ENCODE measurements around the gene HSPA14.

The HSPA14 gene

DNA sequence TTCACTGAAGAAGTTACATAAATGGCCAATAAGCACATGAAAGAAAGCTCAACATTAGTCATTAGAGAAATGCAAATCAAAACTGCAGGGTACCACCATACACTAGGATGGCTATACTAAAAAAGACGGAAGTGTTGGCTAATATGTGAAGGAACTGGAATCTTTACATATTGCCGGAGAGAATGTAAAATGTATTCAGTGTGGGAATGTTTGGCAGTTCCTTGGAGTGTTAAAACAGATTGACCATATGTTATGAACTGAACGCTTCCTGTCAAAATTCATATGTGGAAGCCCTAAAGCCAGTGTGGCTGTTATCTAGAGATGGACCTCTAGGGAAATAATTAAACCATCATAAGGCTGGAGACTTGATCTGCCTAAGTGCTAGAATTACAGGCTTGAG is 73.7 kb downstream of the HSPA14 start:
- Histone ChIP-seq H3F3A (ENCODE audit: control insufficient read depth, insufficient read depth) (peaks cover 19% of the 10 kb centered on the region), H3K36me3 (ENCODE audit: control insufficient read depth, low read length) (peaks cover 99% of the 10 kb centered on the region), H3K9me2 (replicated peaks; ENCODE audit: control insufficient read depth, low read length) (no peaks in the 10 kb centered on the region), H3K27me3 (ENCODE audit: control insufficient read depth, low read length) (no peaks in the 10 kb centered on the region), H3K4me1 (ENCODE audit: control insufficient read depth, low read length) (no peaks in the 10 kb centered on the region), H3K4me3 (ENCODE audit: low read length) (no peak overlapping the region), H4K20me1 (ENCODE audit: control insufficient read depth, insufficient read depth, low read depth, low read length) (no peaks in the 10 kb centered on the region; the same call in 1 of the 2 replicates), H3K79me2 (ENCODE audit: control insufficient read depth, low read length) (peaks cover 59% of the 10 kb centered on the region), H3K9me3 (ENCODE audit: control insufficient read depth, insufficient read depth, low read length) (no peaks in the 10 kb centered on the region), H3K27ac (ENCODE audit: low read depth, low read length) (no peak overlapping the region), H3K4me2 (ENCODE audit: low read length) (no peak overlapping the region)
- TF ChIP-seq, protein P1, sequence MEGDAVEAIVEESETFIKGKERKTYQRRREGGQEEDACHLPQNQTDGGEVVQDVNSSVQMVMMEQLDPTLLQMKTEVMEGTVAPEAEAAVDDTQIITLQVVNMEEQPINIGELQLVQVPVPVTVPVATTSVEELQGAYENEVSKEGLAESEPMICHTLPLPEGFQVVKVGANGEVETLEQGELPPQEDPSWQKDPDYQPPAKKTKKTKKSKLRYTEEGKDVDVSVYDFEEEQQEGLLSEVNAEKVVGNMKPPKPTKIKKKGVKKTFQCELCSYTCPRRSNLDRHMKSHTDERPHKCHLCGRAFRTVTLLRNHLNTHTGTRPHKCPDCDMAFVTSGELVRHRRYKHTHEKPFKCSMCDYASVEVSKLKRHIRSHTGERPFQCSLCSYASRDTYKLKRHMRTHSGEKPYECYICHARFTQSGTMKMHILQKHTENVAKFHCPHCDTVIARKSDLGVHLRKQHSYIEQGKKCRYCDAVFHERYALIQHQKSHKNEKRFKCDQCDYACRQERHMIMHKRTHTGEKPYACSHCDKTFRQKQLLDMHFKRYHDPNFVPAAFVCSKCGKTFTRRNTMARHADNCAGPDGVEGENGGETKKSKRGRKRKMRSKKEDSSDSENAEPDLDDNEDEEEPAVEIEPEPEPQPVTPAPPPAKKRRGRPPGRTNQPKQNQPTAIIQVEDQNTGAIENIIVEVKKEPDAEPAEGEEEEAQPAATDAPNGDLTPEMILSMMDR (IDR thresholded peaks at IDR 0.05; ENCODE audit: low read depth, low read length, poor library complexity, severe bottlenecking): no peak
- no peak for TF ChIP-seq EZH2phosphoT487 (IDR thresholded peaks at IDR 0.05; ENCODE audit: borderline replicate concordance, low read length)

- Histone ChIP-seq H3K4me2 (ENCODE audit: low read length) (no peak overlapping the region), H3K9me2 (replicated peaks; ENCODE audit: control insufficient read depth, low read length) (no peaks in the 10 kb centered on the region), H3K79me2 (ENCODE audit: control insufficient read depth, low read length) (peaks cover 40% of the 10 kb centered on the region), H4K20me1 (ENCODE audit: control insufficient read depth, insufficient read depth, low read depth, low read length) (no peaks in the 10 kb centered on the region), H3K9me3 (ENCODE audit: control insufficient read depth, insufficient read depth, low read length) (peaks cover 19% of the 10 kb centered on the region; the same call in 1 of the 2 replicates), H3K27ac (ENCODE audit: low read depth, low read length) (no peak overlapping the region), H3K27me3 (ENCODE audit: control insufficient read depth, low read length) (no peaks in the 10 kb centered on the region), H3F3A (ENCODE audit: control insufficient read depth, insufficient read depth) (peaks cover 17% of the 10 kb centered on the region), H3K4me1 (ENCODE audit: control insufficient read depth, low read length) (no peaks in the 10 kb centered on the region), H3K4me3 (ENCODE audit: low read length) (no peak overlapping the region), H3K36me3 (ENCODE audit: control insufficient read depth, low read length) (peaks cover 100% of the 10 kb centered on the region)
- TF ChIP-seq, protein P1 (IDR thresholded peaks at IDR 0.05; ENCODE audit: low read depth, low read length, poor library complexity, severe bottlenecking): no peak
- TF ChIP-seq EZH2phosphoT487 (IDR thresholded peaks at IDR 0.05; ENCODE audit: borderline replicate concordance, low read length): no peak
These were observed 78.5 kb downstream of the HSPA14 start for GRCh38 chr10:14916600-14916999.

- no peaks in the 10 kb centered on the region for H3K9me2 ChIP-seq (replicated peaks; ENCODE audit: control insufficient read depth, low read length)
- no peaks in the 10 kb centered on the region for H3K27me3 ChIP-seq (ENCODE audit: control insufficient read depth, low read length)
- no peak overlapping the region for H3K4me3 ChIP-seq (ENCODE audit: low read length)
- peaks cover 14% of the 10 kb centered on the region for H3F3A ChIP-seq (ENCODE audit: control insufficient read depth, insufficient read depth)
- no peak overlapping the region for H3K27ac ChIP-seq (ENCODE audit: low read depth, low read length)
- H3K36me3 ChIP-seq (ENCODE audit: control insufficient read depth, low read length): peaks cover 100% of the 10 kb centered on the region
- H3K4me1 ChIP-seq (ENCODE audit: control insufficient read depth, low read length): no peaks in the 10 kb centered on the region
- peaks cover 38% of the 10 kb centered on the region for H3K79me2 ChIP-seq (ENCODE audit: control insufficient read depth, low read length)
- no peak for TF ChIP-seq EZH2phosphoT487 (IDR thresholded peaks at IDR 0.05; ENCODE audit: borderline replicate concordance, low read length)
- TF ChIP-seq, protein P1 (IDR thresholded peaks at IDR 0.05; ENCODE audit: low read depth, low read length, poor library complexity, severe bottlenecking): no peak
- H3K9me3 ChIP-seq (ENCODE audit: control insufficient read depth, insufficient read depth, low read length): peaks cover 19% of the 10 kb centered on the region; the same call in 1 of the 2 replicates
- no peak overlapping the region for H3K4me2 ChIP-seq (ENCODE audit: low read length)
- H4K20me1 ChIP-seq (ENCODE audit: control insufficient read depth, insufficient read depth, low read depth, low read length): no peaks in the 10 kb centered on the region
These were observed 79.7 kb downstream of the HSPA14 start for GRCh38 chr10:14917827-14918226.
